H9 (cell line): ENCODE data around the gene CDK5. TPM values are rescaled to one million over a fixed set of nuclear protein-coding genes. Genes with fewer than 3 reads are reported as not detected.

Source experiments
- DNase-seq: peaks from one replicate; pipeline ENCODE4 v3.0.0-alpha.2; 2017
- H2AFZ ChIP-seq: one replicate; pipeline ENCODE4 v1.6.1; 2013; ENCODE audit warnings: mild to moderate bottlenecking, low read length, control low read depth, moderate library complexity
- H2AK5ac ChIP-seq: 2 replicates; pipeline ENCODE4 v1.6.1; 2013; ENCODE audit warnings: low read length, control low read depth, mixed read lengths; ENCODE audit not compliant: insufficient read length
- H2BK120ac ChIP-seq: one replicate; pipeline ENCODE4 v1.6.1; 2013; ENCODE audit warnings: low read depth, mild to moderate bottlenecking, low read length, control low read depth, inconsistent platforms; ENCODE audit not compliant: poor library complexity, severe bottlenecking
- H2BK12ac ChIP-seq: 2 replicates; pipeline ENCODE4 v1.6.1; 2013; ENCODE audit warnings: low read length, control low read depth, mixed read lengths, low read depth; ENCODE audit not compliant: insufficient read length
- H2BK15ac ChIP-seq: 2 replicates; pipeline ENCODE4 v1.6.1; 2013; ENCODE audit warnings: low read depth, low read length, control low read depth
- H2BK20ac ChIP-seq: one replicate; pipeline ENCODE4 v1.6.1; 2013; ENCODE audit warnings: low read depth, mild to moderate bottlenecking, low read length, control low read depth, inconsistent platforms; ENCODE audit not compliant: poor library complexity, severe bottlenecking
- H2BK5ac ChIP-seq: 2 replicates; pipeline ENCODE4 v1.6.1; 2013; ENCODE audit warnings: low read length, control low read depth, mixed read lengths; ENCODE audit not compliant: insufficient read length
- H3K14ac ChIP-seq: 2 replicates; pipeline ENCODE4 v1.6.1; 2013; ENCODE audit warnings: low read length, control low read depth; ENCODE audit not compliant: insufficient read depth
- H3K18ac ChIP-seq: 2 replicates; pipeline ENCODE4 v1.6.1; 2013; ENCODE audit warnings: low read depth, mild to moderate bottlenecking, mixed read lengths, low read length, control low read depth; ENCODE audit not compliant: insufficient read length
- H3K23ac ChIP-seq: 2 replicates; pipeline ENCODE4 v1.6.1; 2013; ENCODE audit warnings: low read length, control low read depth, mixed read lengths, low read depth; ENCODE audit not compliant: insufficient read length
- H3K23me2 ChIP-seq: 2 replicates; pipeline ENCODE4 v1.6.1; 2013; ENCODE audit warnings: low read depth, mild to moderate bottlenecking, mixed read lengths, low read length, control low read depth; ENCODE audit not compliant: insufficient read length, poor library complexity, severe bottlenecking
- H3K27ac ChIP-seq: 2 replicates; pipeline ENCODE4 v1.5.1; 2013; ENCODE audit warnings: low read length, control low read depth, mixed read lengths, low read depth; ENCODE audit not compliant: insufficient read length
- H3K27me3 ChIP-seq: 2 replicates; pipeline ENCODE4 v1.6.1; 2013; ENCODE audit warnings: low read length, control low read depth, inconsistent platforms; ENCODE audit not compliant: insufficient read depth
- H3K4ac ChIP-seq: 2 replicates; pipeline ENCODE4 v1.6.1; 2013; ENCODE audit warnings: low read depth, mild to moderate bottlenecking, control low read depth, inconsistent platforms, low read length, moderate library complexity
- H3K4me1 ChIP-seq: 2 replicates; pipeline ENCODE4 v1.6.1; 2013; ENCODE audit warnings: low read length, control low read depth, inconsistent platforms; ENCODE audit not compliant: insufficient read depth
- H3K4me2 ChIP-seq: 2 replicates; pipeline ENCODE4 v1.6.1; 2013; ENCODE audit warnings: low read length, control low read depth, mixed read lengths; ENCODE audit not compliant: insufficient read length, insufficient read depth
- H3K56ac ChIP-seq: 2 replicates; pipeline ENCODE4 v1.6.1; 2013; ENCODE audit warnings: low read depth, mild to moderate bottlenecking, mixed read lengths, low read length, control low read depth; ENCODE audit not compliant: insufficient read length
- H3K79me1 ChIP-seq: 2 replicates; pipeline ENCODE4 v1.6.1; 2013; ENCODE audit warnings: low read depth, mild to moderate bottlenecking, moderate library complexity, low read length, control low read depth, inconsistent platforms; ENCODE audit not compliant: insufficient read depth, poor library complexity, severe bottlenecking
- H3K79me2 ChIP-seq: 2 replicates; pipeline ENCODE4 v1.6.1; 2013; ENCODE audit warnings: low read length, control low read depth, inconsistent platforms; ENCODE audit not compliant: insufficient read depth
- H3K9ac ChIP-seq: 2 replicates; pipeline ENCODE4 v1.6.1; 2013; ENCODE audit warnings: low read length, control low read depth, mixed read lengths; ENCODE audit not compliant: insufficient read length; ENCODE audit errors: extremely low read depth
- H3K9me3 ChIP-seq: one replicate; pipeline ENCODE4 v1.6.1; 2013; ENCODE audit warnings: low read depth, low read length, inconsistent platforms; ENCODE audit not compliant: control insufficient read depth
- H3T11ph ChIP-seq: one replicate; pipeline ENCODE4 v1.6.1; 2013; ENCODE audit warnings: mild to moderate bottlenecking, low read length, control low read depth, inconsistent platforms
- H4K20me1 ChIP-seq: one replicate; pipeline ENCODE4 v1.6.1; 2013; ENCODE audit not compliant: control insufficient read depth, insufficient read length, insufficient read depth
- H4K5ac ChIP-seq: 2 replicates; pipeline ENCODE4 v1.6.1; 2013; ENCODE audit warnings: low read depth, mild to moderate bottlenecking, mixed read lengths, low read length, control low read depth; ENCODE audit not compliant: insufficient read length
- H4K8ac ChIP-seq: replicated peaks from 2 replicates; pipeline ENCODE4 v1.6.1; 2013; ENCODE audit warnings: low read length, control low read depth, mixed read lengths, low read depth; ENCODE audit not compliant: insufficient read length
- H4K91ac ChIP-seq: 2 replicates; pipeline ENCODE4 v1.6.1; 2013; ENCODE audit warnings: low read depth, mild to moderate bottlenecking, moderate library complexity, mixed read lengths, low read length, control low read depth; ENCODE audit not compliant: insufficient read length
- H3K27ac Mint-ChIP-seq, 3 experiments: 2 replicates in 2 of 3; 3 replicates in 1 of 3; pipeline ENCODE4 v1.8.0; 2020 to 2021; ENCODE audit warnings: mixed read lengths in 3 of 3, mild to moderate bottlenecking in 1 of 3, moderate library complexity in 1 of 3
- H3K27me3 Mint-ChIP-seq: 2 replicates; pipeline ENCODE4 v1.8.0; 2021; ENCODE audit warnings: low read depth, mild to moderate bottlenecking, moderate library complexity, mixed read lengths
- H3K36me3 Mint-ChIP-seq, 3 experiments: 2 replicates in 2 of 3; 3 replicates in 1 of 3; pipeline ENCODE4 v1.8.0; 2020 to 2021; ENCODE audit warnings: low read depth in 3 of 3, mixed read lengths in 3 of 3; ENCODE audit not compliant: insufficient read depth in 1 of 3
- H3K4me1 Mint-ChIP-seq, 2 experiments: 2 replicates each; pipeline ENCODE4 v1.8.0; 2020; ENCODE audit warnings: mixed read lengths in 2 of 2
- H3K4me3 Mint-ChIP-seq, 2 experiments: 2 replicates in 1 of 2; 3 replicates in 1 of 2; pipeline ENCODE4 v1.8.0; 2020 to 2021; ENCODE audit warnings: mild to moderate bottlenecking in 2 of 2, mixed read lengths in 2 of 2, moderate library complexity in 1 of 2
- H3K9me3 Mint-ChIP-seq, 2 experiments: 2 replicates in 1 of 2; 3 replicates in 1 of 2; pipeline ENCODE4 v1.8.0; 2020; ENCODE audit warnings: mild to moderate bottlenecking in 2 of 2, mixed read lengths in 2 of 2, moderate library complexity in 1 of 2
- CTCF ChIP-seq: fragments of 200-600 bp; sonication (generic); conservative IDR thresholded peaks from 3 replicates; pipeline ENCODE4 v1.8.0; 2021; ENCODE audit warnings: antibody characterized with exemption, mild to moderate bottlenecking
- whole genome bisulfite sequencing: extraction: QIAGEN DNeasy Blood & Tissue Kit; methylation state at CpG from one replicate; pipeline ENCODE4 v1.1.7; 2013; ENCODE audit warnings: missing lambda C conversion rate, low lambda C conversion rate, mixed read lengths; ENCODE audit not compliant: insufficient read length; ENCODE audit errors: extremely low coverage; 5-methylcytosine and 5-hydroxymethylcytosine counted together
- total RNA-seq: library from RNA; stranded (reverse); gene quantifications from 2 replicates; pipeline ENCODE4 v1.2.1, GENCODE V29; 2021

The CDK5 gene
- total RNA-seq, 1 experiment from 2014 or later, result 19.9 TPM

GRCh38 chr7:151033864-151034249 lies 23.8 kb downstream of the CDK5 start:
- no peak overlapping the region for H3K4me2 ChIP-seq
- H4K91ac ChIP-seq, result no peak overlapping the region
- Mint-ChIP-seq H3K36me3 (peaks cover 0 to 8% (median 4%) of the 10 kb centered on the region in 3 experiments; a peak in 4 of 7 replicates), H3K4me3 (no peak overlapping the region), H3K4me1 (peaks cover 2 to 4% of the 10 kb centered on the region in 2 experiments), H3K27ac (no peak overlapping the region), H3K9me3 (no peaks in the 10 kb centered on the region), H3K27me3 (no peaks in the 10 kb centered on the region)
- H3K18ac ChIP-seq, result no peak overlapping the region
- no peak for TF ChIP-seq CTCF
- no peak overlapping the region for H4K5ac ChIP-seq
- WGBS, result no CpG with 5 or more reads among the region's 5 CpGs
- no peak overlapping the region for H3K56ac ChIP-seq
- no peak overlapping the region for H2BK15ac ChIP-seq
- no peak overlapping the region for H3K9ac ChIP-seq
- H3T11ph ChIP-seq, result no peak overlapping the region
- no peaks in the 10 kb centered on the region for H3K27me3 ChIP-seq
- no peak overlapping the region for H2BK120ac ChIP-seq
- H2BK5ac ChIP-seq, result no peak overlapping the region
- no peak overlapping the region for H2BK20ac ChIP-seq
- H3K4ac ChIP-seq, result no peak overlapping the region
- peaks cover 1% of the 10 kb centered on the region for H3K23me2 ChIP-seq
- H2BK12ac ChIP-seq, result no peak overlapping the region
- H2AFZ ChIP-seq, result no peak overlapping the region
- DNase-seq, result no peak
- no peak overlapping the region for H3K27ac ChIP-seq
- H3K79me1 ChIP-seq, result no peaks in the 10 kb centered on the region
- no peak overlapping the region for H3K14ac ChIP-seq
- H3K23ac ChIP-seq, result no peak overlapping the region
- H3K9me3 ChIP-seq, result no peaks in the 10 kb centered on the region
- no peaks in the 10 kb centered on the region for H3K4me1 ChIP-seq
- no peak overlapping the region for H4K8ac ChIP-seq
- H4K20me1 ChIP-seq, result no peaks in the 10 kb centered on the region
- no peak overlapping the region for H2AK5ac ChIP-seq
- no peaks in the 10 kb centered on the region for H3K79me2 ChIP-seq
